Measurements from ENCODE around the gene ACAP1.

Gene ACAP1

GRCh38 chr17:7306911-7307685 lies 29.2 kb upstream of the ACAP1 start, which contains the start of gene EIF5A:
TSS of gene EIF5A (plus strand) at chr17:7307628. CDS start at chr17:7309636, 2,008 bp downstream.
- no peaks in the 10 kb centered on the region for H3K9me3 Mint-ChIP-seq (ENCODE audit: low read depth)
- peak within 1 kb of the TSS; percentile 97 for H3K27ac Mint-ChIP-seq
- peaks cover 22% of the 10 kb centered on the region for H3K36me3 Mint-ChIP-seq
- peak within 1 kb of the TSS; percentile 94 for H3K4me3 Mint-ChIP-seq
- peaks cover 33% of the 10 kb centered on the region for H3K4me1 Mint-ChIP-seq (ENCODE audit: low read depth)
- H3K27me3 Mint-ChIP-seq, result no peaks in the 10 kb centered on the region

GRCh38 chr17:7307686-7308624 lies 28.4 kb upstream of the ACAP1 start:
- Mint-ChIP-seq H3K27ac (peak overlapping the region; percentile 97), H3K4me3 (peak overlapping the region; percentile 94), H3K27me3 (no peaks in the 10 kb centered on the region), H3K9me3 (ENCODE audit: low read depth) (no peaks in the 10 kb centered on the region), H3K4me1 (ENCODE audit: low read depth) (peaks cover 41% of the 10 kb centered on the region), H3K36me3 (peaks cover 22% of the 10 kb centered on the region)

GRCh38 chr17:7308625-7309433 lies 27.5 kb upstream of the ACAP1 start:
- Mint-ChIP-seq H3K27ac (peak overlapping the region; percentile 97), H3K9me3 (ENCODE audit: low read depth) (no peaks in the 10 kb centered on the region), H3K27me3 (no peaks in the 10 kb centered on the region), H3K36me3 (peaks cover 23% of the 10 kb centered on the region), H3K4me3 (peak overlapping the region; percentile 94), H3K4me1 (ENCODE audit: low read depth) (peaks cover 50% of the 10 kb centered on the region)

GRCh38 chr17:7309628-7310027 lies 26.7 kb upstream of the ACAP1 start:
- peak overlapping the region; percentile 94 for H3K4me3 Mint-ChIP-seq
- no peaks in the 10 kb centered on the region for H3K27me3 Mint-ChIP-seq
- peaks cover 23% of the 10 kb centered on the region for H3K36me3 Mint-ChIP-seq
- no peaks in the 10 kb centered on the region for H3K9me3 Mint-ChIP-seq (ENCODE audit: low read depth)
- H3K27ac Mint-ChIP-seq, result peak overlapping the region; percentile 97
- peaks cover 57% of the 10 kb centered on the region for H3K4me1 Mint-ChIP-seq (ENCODE audit: low read depth)

GRCh38 chr17:7311110-7311705 lies 25.1 kb upstream of the ACAP1 start:
- Mint-ChIP-seq H3K27me3 (no peaks in the 10 kb centered on the region), H3K4me1 (ENCODE audit: low read depth) (peaks cover 58% of the 10 kb centered on the region), H3K27ac (peak overlapping the region; percentile 97), H3K36me3 (peaks cover 23% of the 10 kb centered on the region), H3K9me3 (ENCODE audit: low read depth) (no peaks in the 10 kb centered on the region), H3K4me3 (peak overlapping the region; percentile 94)

- H3K4me1 Mint-ChIP-seq (ENCODE audit: low read depth), result peaks cover 57% of the 10 kb centered on the region
- no peaks in the 10 kb centered on the region for H3K9me3 Mint-ChIP-seq (ENCODE audit: low read depth)
- H3K36me3 Mint-ChIP-seq, result peaks cover 23% of the 10 kb centered on the region
- H3K27ac Mint-ChIP-seq, result peak overlapping the region; percentile 92
- no peaks in the 10 kb centered on the region for H3K27me3 Mint-ChIP-seq
- H3K4me3 Mint-ChIP-seq, result peak overlapping the region; percentile 95
These were observed 23.8 kb upstream of the ACAP1 start for GRCh38 chr17:7312432-7313087.

GRCh38 chr17:7313088-7313889 lies 23.0 kb upstream of the ACAP1 start:
- peak overlapping the region; percentile 92 for H3K27ac Mint-ChIP-seq
- no peaks in the 10 kb centered on the region for H3K9me3 Mint-ChIP-seq (ENCODE audit: low read depth)
- H3K4me3 Mint-ChIP-seq, result peak overlapping the region; percentile 95
- H3K36me3 Mint-ChIP-seq, result peaks cover 23% of the 10 kb centered on the region
- no peaks in the 10 kb centered on the region for H3K27me3 Mint-ChIP-seq
- peaks cover 57% of the 10 kb centered on the region for H3K4me1 Mint-ChIP-seq (ENCODE audit: low read depth)

- Mint-ChIP-seq H3K27me3 (no peaks in the 10 kb centered on the region), H3K36me3 (peaks cover 20% of the 10 kb centered on the region), H3K27ac (peak overlapping the region; percentile 92), H3K4me1 (ENCODE audit: low read depth) (peaks cover 53% of the 10 kb centered on the region), H3K4me3 (peak overlapping the region; percentile 95), H3K9me3 (ENCODE audit: low read depth) (no peaks in the 10 kb centered on the region)
These were observed 22.2 kb upstream of the ACAP1 start for GRCh38 chr17:7313890-7314718.

- H3K27me3 Mint-ChIP-seq, result no peaks in the 10 kb centered on the region
- peak within 1 kb of the TSS; percentile 92 for H3K27ac Mint-ChIP-seq
- H3K9me3 Mint-ChIP-seq (ENCODE audit: low read depth), result no peaks in the 10 kb centered on the region
- H3K4me3 Mint-ChIP-seq, result peak within 1 kb of the TSS; percentile 95
- H3K36me3 Mint-ChIP-seq, result peaks cover 14% of the 10 kb centered on the region
- peaks cover 45% of the 10 kb centered on the region for H3K4me1 Mint-ChIP-seq (ENCODE audit: low read depth)
These were observed 21.4 kb upstream of the ACAP1 start, which contains the start of gene GPS2 for GRCh38 chr17:7314719-7315569. TSS of gene GPS2 (minus strand) at chr17:7315360. CDS start at chr17:7315052, 308 bp downstream.

GRCh38 chr17:7315570-7316235 lies 20.6 kb upstream of the ACAP1 start:
- Mint-ChIP-seq H3K4me1 (ENCODE audit: low read depth) (peaks cover 38% of the 10 kb centered on the region), H3K4me3 (peak overlapping the region; percentile 85), H3K36me3 (peaks cover 7% of the 10 kb centered on the region), H3K27ac (peak overlapping the region; percentile 82), H3K27me3 (no peaks in the 10 kb centered on the region), H3K9me3 (ENCODE audit: low read depth) (no peaks in the 10 kb centered on the region)

- Mint-ChIP-seq H3K9me3 (ENCODE audit: low read depth) (no peaks in the 10 kb centered on the region), H3K27me3 (no peaks in the 10 kb centered on the region), H3K27ac (no peak overlapping the region), H3K4me1 (ENCODE audit: low read depth) (peaks cover 27% of the 10 kb centered on the region), H3K4me3 (no peak overlapping the region), H3K36me3 (peaks cover 4% of the 10 kb centered on the region)
These were observed 19.0 kb upstream of the ACAP1 start for GRCh38 chr17:7317161-7317803.

All from activated naive CD8-positive, alpha-beta T cell (primary cell).